Measurements from ENCODE around the gene MTFMT. TPM values are rescaled to one million over a fixed set of nuclear protein-coding genes. Genes with fewer than 3 reads are reported as not detected.

MTFMT gene
- total RNA-seq: 10 to 100 TPM; 18.3 to 29.0 (median 23.7) TPM

GRCh38 chr15:65028921-65029735 lies at the start of gene MTFMT:
Gene MTFMT, minus strand, starts transcription at chr15:65029639. Its CDS starts 26 bp downstream, at chr15:65029613.
- TF ChIP-seq, protein P1, sequence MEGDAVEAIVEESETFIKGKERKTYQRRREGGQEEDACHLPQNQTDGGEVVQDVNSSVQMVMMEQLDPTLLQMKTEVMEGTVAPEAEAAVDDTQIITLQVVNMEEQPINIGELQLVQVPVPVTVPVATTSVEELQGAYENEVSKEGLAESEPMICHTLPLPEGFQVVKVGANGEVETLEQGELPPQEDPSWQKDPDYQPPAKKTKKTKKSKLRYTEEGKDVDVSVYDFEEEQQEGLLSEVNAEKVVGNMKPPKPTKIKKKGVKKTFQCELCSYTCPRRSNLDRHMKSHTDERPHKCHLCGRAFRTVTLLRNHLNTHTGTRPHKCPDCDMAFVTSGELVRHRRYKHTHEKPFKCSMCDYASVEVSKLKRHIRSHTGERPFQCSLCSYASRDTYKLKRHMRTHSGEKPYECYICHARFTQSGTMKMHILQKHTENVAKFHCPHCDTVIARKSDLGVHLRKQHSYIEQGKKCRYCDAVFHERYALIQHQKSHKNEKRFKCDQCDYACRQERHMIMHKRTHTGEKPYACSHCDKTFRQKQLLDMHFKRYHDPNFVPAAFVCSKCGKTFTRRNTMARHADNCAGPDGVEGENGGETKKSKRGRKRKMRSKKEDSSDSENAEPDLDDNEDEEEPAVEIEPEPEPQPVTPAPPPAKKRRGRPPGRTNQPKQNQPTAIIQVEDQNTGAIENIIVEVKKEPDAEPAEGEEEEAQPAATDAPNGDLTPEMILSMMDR (IDR thresholded peaks at IDR 0.05; ENCODE audit: low read depth): no peak

DNA sequence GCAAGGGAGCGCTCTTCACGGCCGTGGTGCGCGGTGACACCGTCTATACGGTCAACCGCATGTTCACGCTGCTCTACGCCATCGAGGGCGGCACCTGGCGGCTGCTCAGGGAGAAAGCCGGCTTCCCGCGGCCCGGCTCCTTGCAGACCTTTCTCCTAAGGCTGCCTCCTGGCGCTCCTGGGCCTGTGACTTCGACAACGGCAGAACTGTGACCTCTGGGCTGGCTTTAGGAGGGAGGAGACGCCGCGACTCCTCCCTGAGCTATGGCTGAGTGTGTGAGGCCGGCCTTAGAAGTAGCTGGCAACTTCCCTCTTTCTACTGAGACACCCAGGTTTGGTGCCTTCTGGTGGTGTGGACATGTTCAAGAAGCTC lies 48.5 kb upstream of the MTFMT start:
- TF ChIP-seq, protein P1 (IDR thresholded peaks at IDR 0.05; ENCODE audit: low read depth): no peak

DNA sequence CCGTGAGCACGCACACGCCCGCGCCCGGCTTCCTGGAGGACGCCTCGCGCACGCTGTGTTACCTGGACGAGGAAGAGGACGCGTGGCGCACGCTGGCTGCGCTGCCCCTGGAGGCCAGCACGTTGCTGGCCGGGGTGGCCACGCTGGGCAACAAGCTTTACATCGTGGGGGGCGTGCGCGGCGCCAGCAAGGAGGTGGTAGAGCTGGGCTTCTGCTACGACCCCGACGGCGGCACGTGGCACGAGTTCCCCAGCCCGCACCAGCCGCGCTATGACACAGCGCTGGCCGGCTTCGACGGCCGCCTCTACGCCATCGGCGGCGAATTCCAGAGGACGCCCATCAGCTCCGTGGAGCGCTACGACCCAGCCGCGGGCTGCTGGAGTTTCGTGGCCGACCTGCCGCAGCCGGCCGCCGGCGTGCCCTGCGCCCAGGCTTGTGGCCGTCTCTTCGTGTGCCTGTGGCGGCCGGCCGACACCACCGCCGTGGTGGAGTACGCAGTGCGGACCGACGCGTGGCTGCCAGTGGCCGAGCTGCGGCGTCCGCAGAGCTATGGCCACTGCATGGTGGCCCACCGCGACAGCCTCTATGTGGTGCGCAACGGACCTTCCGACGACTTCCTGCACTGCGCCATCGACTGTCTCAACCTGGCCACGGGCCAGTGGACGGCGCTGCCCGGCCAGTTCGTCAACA lies 48.0 kb upstream of the MTFMT start:
- TF ChIP-seq, protein P1 (IDR thresholded peaks at IDR 0.05; ENCODE audit: low read depth): no peak

GRCh38 chr15:65076486-65077290 lies 47.2 kb upstream of the MTFMT start, which contains the start of gene KBTBD13:
Gene KBTBD13, plus strand, starts transcription at chr15:65076746. Its CDS starts 70 bp downstream, at chr15:65076816.
- TF ChIP-seq, protein P1 (IDR thresholded peaks at IDR 0.05; ENCODE audit: low read depth): no peak

- TF ChIP-seq, protein P1 (IDR thresholded peaks at IDR 0.05; ENCODE audit: low read depth): no peak
Observed at GRCh38 chr15:65072617-65073016, 43.2 kb upstream of the MTFMT start.

GRCh38 chr15:65072027-65072426 lies 42.6 kb upstream of the MTFMT start:
- TF ChIP-seq, protein P1 (IDR thresholded peaks at IDR 0.05; ENCODE audit: low read depth): no peak

All from subcutaneous adipose tissue (tissue), 4 donors.